GM10266 (cell line): ENCODE measurements around the gene THEMIS.
"Not testable (repeated sequence)": the region's sequence is repeated elsewhere in the genome, so short reads cannot be mapped to it uniquely, and the experiment has no call there.

Experiments used
- DNase-seq: peaks from one replicate; pipeline ENCODE4 v3.0.0; 2012; ENCODE audit errors: extremely low spot score
- TF ChIP-seq, protein P1 (sequence below): IDR thresholded peaks from 2 replicates; pipeline ENCODE4 v1.5.1; 2012; ENCODE audit warnings: mild to moderate bottlenecking, low read depth; ENCODE audit not compliant: control insufficient read depth, insufficient read depth; ENCODE audit errors: missing control alignments

The THEMIS gene

GRCh38 chr6:127893541-127893940 lies 7.3 kb downstream of the THEMIS start:
- DNase-seq, result no peak
- TF ChIP-seq, protein P1, sequence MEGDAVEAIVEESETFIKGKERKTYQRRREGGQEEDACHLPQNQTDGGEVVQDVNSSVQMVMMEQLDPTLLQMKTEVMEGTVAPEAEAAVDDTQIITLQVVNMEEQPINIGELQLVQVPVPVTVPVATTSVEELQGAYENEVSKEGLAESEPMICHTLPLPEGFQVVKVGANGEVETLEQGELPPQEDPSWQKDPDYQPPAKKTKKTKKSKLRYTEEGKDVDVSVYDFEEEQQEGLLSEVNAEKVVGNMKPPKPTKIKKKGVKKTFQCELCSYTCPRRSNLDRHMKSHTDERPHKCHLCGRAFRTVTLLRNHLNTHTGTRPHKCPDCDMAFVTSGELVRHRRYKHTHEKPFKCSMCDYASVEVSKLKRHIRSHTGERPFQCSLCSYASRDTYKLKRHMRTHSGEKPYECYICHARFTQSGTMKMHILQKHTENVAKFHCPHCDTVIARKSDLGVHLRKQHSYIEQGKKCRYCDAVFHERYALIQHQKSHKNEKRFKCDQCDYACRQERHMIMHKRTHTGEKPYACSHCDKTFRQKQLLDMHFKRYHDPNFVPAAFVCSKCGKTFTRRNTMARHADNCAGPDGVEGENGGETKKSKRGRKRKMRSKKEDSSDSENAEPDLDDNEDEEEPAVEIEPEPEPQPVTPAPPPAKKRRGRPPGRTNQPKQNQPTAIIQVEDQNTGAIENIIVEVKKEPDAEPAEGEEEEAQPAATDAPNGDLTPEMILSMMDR, result no peak

GRCh38 chr6:127891731-127892326 lies 9.0 kb downstream of the THEMIS start:
- no peak for DNase-seq
- TF ChIP-seq, protein P1, result no peak

- no peak for DNase-seq
These were observed 14.3 kb downstream of the THEMIS start for GRCh38 chr6:127886603-127887002.

DNA sequence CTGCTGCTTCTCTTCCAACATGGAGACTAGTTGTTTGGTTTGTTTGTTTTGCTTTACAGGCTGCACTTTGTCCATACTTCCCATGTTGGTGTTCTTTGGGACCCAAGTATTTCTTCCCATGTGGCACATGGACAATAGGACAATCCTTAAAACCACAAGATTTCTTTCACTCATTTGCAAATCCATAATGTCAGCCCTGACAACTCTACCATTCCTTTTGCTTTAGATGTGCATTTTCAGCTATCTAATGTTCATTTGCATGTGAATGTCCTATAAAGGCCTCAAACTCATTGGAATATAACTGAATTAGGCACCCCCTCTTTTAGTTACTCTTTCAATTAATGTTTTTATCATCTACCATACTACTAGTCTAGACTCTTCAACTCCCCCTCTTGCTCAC lies 16.7 kb downstream of the THEMIS start:
- DNase-seq, result no peak
- TF ChIP-seq, protein P1, result no peak

More at GRCh38 chr6:127886603-127887002, 14.3 kb downstream of the THEMIS start:
- TF ChIP-seq, protein P1, result no peak

DNA sequence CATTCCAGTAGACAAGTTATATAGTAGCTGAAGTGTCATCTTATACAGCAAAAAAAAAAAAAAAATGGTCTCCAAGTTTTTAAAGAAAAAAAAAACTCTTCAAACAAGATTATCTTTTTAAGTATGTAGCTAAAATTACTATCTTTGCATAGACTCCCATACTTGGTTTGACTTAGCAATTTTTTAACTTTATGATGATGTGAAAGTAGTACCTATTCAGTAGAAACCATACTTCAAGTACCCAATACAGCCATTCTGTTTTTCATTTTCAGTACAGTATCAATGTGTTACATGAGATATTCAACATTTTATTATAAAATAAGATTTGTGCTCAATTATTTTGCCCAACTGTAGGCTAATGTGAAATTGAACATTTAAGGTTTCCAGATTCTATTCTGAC lies 18.9 kb downstream of the THEMIS start:
- not testable (repeated sequence) for DNase-seq

GRCh38 chr6:127880429-127880828 lies 20.4 kb downstream of the THEMIS start:
- DNase-seq, result no peak
- TF ChIP-seq, protein P1, result no peak

DNA sequence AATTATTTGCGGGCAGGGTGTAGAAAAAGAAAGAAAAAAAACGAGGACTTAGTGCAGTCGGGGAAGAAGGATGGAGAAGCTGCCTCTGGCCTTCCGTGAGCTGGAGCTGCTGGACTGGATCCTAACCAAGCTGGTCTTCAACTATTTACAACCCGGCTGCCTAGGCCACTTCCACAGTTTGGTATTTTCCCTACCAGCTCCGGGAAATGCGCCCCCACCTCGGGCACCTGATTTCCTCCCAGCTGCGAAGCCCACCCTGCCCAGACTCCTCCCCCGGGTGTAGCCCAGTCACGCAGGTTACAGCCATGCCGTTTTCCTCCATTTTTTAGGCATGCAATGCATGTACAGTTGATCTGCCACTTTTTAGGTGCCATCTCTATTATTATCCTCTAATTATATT lies 21.2 kb downstream of the THEMIS start:
- DNase-seq, result no peak
- TF ChIP-seq, protein P1, result no peak

GRCh38 chr6:127878115-127878514 lies 22.7 kb downstream of the THEMIS start:
- no peak for DNase-seq
- TF ChIP-seq, protein P1, result no peak
